ENCODE data around the gene TMCC2. TPM values are rescaled to one million over a fixed set of nuclear protein-coding genes. Genes with fewer than 3 reads are reported as not detected.

TMCC2 gene
- total RNA-seq, 1 experiment from 2014 or later = 2.7 TPM

DNA sequence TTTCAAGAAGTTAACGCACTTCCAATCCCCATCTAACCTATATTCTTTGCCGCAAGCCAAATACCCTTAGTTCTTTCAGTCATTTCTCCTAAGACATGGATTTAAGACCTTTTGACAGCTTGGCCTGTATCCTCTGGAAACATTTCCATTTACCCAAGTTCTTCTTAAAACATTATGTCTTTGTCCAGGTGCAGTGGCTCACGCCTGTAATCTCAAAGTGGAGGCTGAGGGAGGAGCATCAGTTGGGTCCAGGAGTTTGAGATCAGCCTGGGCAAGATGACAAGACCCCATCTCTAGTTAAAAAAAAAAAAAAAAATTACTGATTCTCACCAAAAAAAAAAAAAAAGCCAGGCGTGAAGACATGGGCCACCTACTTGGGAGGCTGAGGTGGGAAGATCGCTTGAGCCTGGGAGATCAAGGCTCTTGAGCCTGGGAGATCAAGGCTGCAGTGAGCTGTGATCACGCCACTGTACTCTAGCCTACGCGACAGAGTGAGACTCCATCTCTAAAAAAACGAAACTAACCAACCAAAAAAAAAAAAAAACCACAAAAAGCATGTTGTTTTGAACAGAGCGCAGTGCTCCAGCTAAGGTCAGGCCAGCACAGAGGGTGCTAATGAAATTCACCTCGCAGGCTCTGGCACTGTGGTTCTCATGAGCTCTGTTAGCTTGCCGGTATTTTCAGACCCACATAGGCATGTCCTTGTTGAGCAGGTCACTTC lies 57.8 kb downstream of the TMCC2 start (continued):
- TF ChIP-seq EZH2 (IDR thresholded peaks at IDR 0.05) = no peak

DNA sequence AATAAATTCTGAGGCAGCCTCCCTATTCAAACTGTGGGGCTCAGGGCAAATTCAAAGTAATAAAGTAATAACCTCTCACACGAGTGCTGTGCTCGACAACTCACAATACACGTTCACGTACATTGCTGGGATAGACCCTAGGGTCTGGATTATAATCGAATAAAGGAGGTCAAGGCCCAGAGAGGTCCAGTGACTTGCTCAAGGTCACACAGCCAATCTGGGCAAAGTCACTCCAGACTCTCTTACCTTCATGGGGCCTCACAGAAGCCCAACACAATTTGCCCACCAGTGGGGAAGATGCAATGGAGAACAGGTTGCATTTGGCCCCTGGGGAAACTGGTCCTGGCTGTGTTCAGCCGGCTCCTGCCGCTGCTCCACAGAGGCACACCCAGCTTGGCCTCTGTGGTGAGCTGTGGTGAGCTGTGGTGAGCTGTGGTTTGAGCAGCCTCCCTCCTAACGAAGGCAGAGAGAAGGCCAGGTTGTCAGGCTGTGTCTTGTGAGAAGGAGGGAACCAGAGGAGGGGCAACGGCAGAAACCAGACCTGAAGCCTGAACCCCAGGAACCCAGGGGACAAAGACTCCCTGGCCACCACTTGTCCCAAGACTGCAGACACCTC lies 58.7 kb downstream of the TMCC2 start:
- no peaks in the 10 kb centered on the region for H3K9me3 ChIP-seq (ENCODE audit: control insufficient read depth in 1 of 2, insufficient read depth in 1 of 2, low read depth in 1 of 2, low read length in 2 of 2)
- TF ChIP-seq POLR2AphosphoS5 (IDR thresholded peaks at IDR 0.05; ENCODE audit: low read depth, low read length) = no peak
- TF ChIP-seq, protein P1, sequence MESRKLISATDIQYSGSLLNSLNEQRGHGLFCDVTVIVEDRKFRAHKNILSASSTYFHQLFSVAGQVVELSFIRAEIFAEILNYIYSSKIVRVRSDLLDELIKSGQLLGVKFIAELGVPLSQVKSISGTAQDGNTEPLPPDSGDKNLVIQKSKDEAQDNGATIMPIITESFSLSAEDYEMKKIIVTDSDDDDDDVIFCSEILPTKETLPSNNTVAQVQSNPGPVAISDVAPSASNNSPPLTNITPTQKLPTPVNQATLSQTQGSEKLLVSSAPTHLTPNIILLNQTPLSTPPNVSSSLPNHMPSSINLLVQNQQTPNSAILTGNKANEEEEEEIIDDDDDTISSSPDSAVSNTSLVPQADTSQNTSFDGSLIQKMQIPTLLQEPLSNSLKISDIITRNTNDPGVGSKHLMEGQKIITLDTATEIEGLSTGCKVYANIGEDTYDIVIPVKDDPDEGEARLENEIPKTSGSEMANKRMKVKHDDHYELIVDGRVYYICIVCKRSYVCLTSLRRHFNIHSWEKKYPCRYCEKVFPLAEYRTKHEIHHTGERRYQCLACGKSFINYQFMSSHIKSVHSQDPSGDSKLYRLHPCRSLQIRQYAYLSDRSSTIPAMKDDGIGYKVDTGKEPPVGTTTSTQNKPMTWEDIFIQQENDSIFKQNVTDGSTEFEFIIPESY (IDR thresholded peaks at IDR 0.05; ENCODE audit: extremely low read depth, insufficient replicate concordance, low read length) = no peak
- intact Hi-C loops (cut with micrococcal nuclease) = no loop called here
- ATAC-seq (no peak), DNase-seq (ENCODE audit: low read depth, low spot score) (no peak)
- BruUV-seq (replicated peaks) = no TSS peak
- H3K9ac ChIP-seq (ENCODE audit: low read length) = no peak overlapping the region
- no peak overlapping the region for H3K4me2 ChIP-seq (ENCODE audit: low read length)
- ChIA-PET POLR2A (no interaction called here), RAD21 (ENCODE audit: low non-redundant PET in 1 of 2, low total read pairs in 2 of 2, uncharacterized antibody in 2 of 2, unreplicated experiment in 2 of 2) (no interaction called here), CTCF (interaction anchor here (2.1 to 3.3 kb wide), 2 partner anchors 14 to 39 kb away, joined by 8 to 19 read pairs; no protein-coding TSS in a partner anchor)
- no peaks in the 10 kb centered on the region for H3K9me2 ChIP-seq (ENCODE audit: insufficient read depth)
- no peaks in the 10 kb centered on the region for H3K79me2 ChIP-seq (ENCODE audit: insufficient read depth, low read length)
- H4K20me1 ChIP-seq (ENCODE audit: insufficient read depth) = no peaks in the 10 kb centered on the region
- H3K27me3 ChIP-seq (ENCODE audit: insufficient read depth, low read length) = no peaks in the 10 kb centered on the region
- no peak overlapping the region for H2AFZ ChIP-seq (ENCODE audit: low read depth, low read length, poor library complexity, severe bottlenecking)
- no peak overlapping the region for H3K27ac ChIP-seq (ENCODE audit: low read depth, low read length)
- no peaks in the 10 kb centered on the region for H3K36me3 ChIP-seq (ENCODE audit: control insufficient read depth in 1 of 2, insufficient read depth in 2 of 2, low read length in 2 of 2)
- H3K4me3 ChIP-seq (replicated peaks in 1 of 2; ENCODE audit: low read depth in 1 of 2, low read length in 2 of 2) = no peak overlapping the region
- H3K4me1 ChIP-seq (ENCODE audit: control insufficient read depth in 1 of 2, insufficient read depth in 2 of 2, low read length in 2 of 2) = peaks cover 30 to 60% of the 10 kb centered on the region in 2 experiments
